Neural progenitor cell (in vitro differentiated cells): ENCODE measurements around the gene LIN28A.

ENCODE experiments used
- EZH2phosphoT487 ChIP-seq: fragments of 200-600 bp; sonication (generic); IDR thresholded peaks from 2 replicates; pipeline ENCODE4 v1.6.1; 2017; ENCODE audit warnings: antibody characterized with exemption
- TF ChIP-seq, protein P1 (sequence below): fragments of 200-600 bp; sonication (generic); IDR thresholded peaks from 2 replicates; pipeline ENCODE4 v1.5.1; 2017; ENCODE audit warnings: antibody characterized with exemption, mild to moderate bottlenecking

DNA sequence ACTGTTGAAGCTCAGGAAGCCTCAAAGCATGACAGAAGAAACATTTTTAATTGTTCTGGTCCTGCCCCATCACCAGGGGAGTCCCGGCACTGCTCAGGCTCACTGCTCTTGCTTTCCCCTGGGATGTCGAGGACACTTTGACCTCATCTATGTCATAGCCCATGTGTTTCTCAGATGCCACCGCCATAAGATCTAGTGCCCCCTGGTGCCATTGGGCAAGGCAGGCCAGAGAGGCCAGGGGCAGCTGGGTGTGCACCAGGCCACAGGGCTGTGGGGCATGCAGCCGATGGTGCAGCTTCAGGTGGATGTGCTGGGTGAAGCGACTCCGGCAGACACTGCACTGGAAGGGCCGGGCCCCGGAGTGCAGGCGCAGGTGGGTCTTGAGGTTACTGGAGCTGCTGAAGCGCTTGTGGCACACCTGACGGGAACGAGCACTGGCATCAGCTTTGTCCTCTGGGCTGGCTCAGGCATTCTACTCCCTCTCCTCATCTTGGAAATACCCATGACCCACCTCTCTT, 49.0 kb upstream of the LIN28A start:
- TF ChIP-seq, protein P1, sequence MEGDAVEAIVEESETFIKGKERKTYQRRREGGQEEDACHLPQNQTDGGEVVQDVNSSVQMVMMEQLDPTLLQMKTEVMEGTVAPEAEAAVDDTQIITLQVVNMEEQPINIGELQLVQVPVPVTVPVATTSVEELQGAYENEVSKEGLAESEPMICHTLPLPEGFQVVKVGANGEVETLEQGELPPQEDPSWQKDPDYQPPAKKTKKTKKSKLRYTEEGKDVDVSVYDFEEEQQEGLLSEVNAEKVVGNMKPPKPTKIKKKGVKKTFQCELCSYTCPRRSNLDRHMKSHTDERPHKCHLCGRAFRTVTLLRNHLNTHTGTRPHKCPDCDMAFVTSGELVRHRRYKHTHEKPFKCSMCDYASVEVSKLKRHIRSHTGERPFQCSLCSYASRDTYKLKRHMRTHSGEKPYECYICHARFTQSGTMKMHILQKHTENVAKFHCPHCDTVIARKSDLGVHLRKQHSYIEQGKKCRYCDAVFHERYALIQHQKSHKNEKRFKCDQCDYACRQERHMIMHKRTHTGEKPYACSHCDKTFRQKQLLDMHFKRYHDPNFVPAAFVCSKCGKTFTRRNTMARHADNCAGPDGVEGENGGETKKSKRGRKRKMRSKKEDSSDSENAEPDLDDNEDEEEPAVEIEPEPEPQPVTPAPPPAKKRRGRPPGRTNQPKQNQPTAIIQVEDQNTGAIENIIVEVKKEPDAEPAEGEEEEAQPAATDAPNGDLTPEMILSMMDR = no peak
- no peak for TF ChIP-seq EZH2phosphoT487
